Endothelial cell of umbilical vein (primary cell): ENCODE data around the gene NMBR. TPM values are rescaled to one million over a fixed set of nuclear protein-coding genes. Genes with fewer than 3 reads are reported as not detected.

ENCODE experiments used
- BruUV-seq: library from RNA; stranded (reverse); fragments of 400-500 nt; replicated peaks from 2 replicates; lab custom pipeline; 2021; lab: Mats Ljungman, UMichigan
- CTCF ChIA-PET: fragments of 300-600, 350-600 bp; sonication (Branson Sonifier 250); formaldehyde crosslinking; loops from one replicate; lab custom pipeline; 2021; ENCODE audit warnings: antibody characterized with exemption, inconsistent platforms; lab: Charles Lee
- POLR2A ChIA-PET: fragments of 300-600, 350-600 bp; sonication (Branson Sonifier 250); formaldehyde crosslinking; loops from one replicate; lab custom pipeline; 2021; ENCODE audit warnings: antibody characterized with exemption, inconsistent platforms; lab: Charles Lee
- DNase-seq: peaks from one replicate; pipeline ENCODE4 v3.0.0-alpha.2; 2011; ENCODE audit warnings: low read depth, low spot score
- FAIRE-seq: peaks from 2 replicates; lab custom pipeline; 2011; peaks lifted over from hg19 to GRCh38; lab: Jason Lieb, UNC
- H2AFZ ChIP-seq: 2 replicates; pipeline ENCODE4 v1.6.0; 2012; ENCODE audit warnings: low read depth, low read length, control low read depth, inconsistent platforms
- H3K27ac ChIP-seq: 2 replicates; pipeline ENCODE4 v1.5.1; 2011; ENCODE audit warnings: low read depth, mild to moderate bottlenecking, control low read depth, low read length, moderate library complexity; ENCODE audit not compliant: insufficient read depth
- H3K27me3 ChIP-seq, 2 experiments: 2 replicates each; pipeline versions ENCODE4 v1.6.0 to v1.6.1; 2011; ENCODE audit warnings: low read length in 2 of 2, mixed read lengths in 1 of 2; ENCODE audit not compliant: control insufficient read depth in 2 of 2, insufficient read depth in 2 of 2
- H3K36me3 ChIP-seq, 2 experiments: 2 replicates in 1 of 2; 3 replicates in 1 of 2; pipeline ENCODE4 v1.5.1; 2011; ENCODE audit warnings: low read length in 2 of 2, mild to moderate bottlenecking in 1 of 2, moderate library complexity in 1 of 2; ENCODE audit not compliant: control insufficient read depth in 2 of 2, insufficient read depth in 2 of 2; ENCODE audit errors: extremely low read depth in 1 of 2
- H3K4me1 ChIP-seq: 3 replicates; pipeline ENCODE4 v1.5.1; 2011; ENCODE audit warnings: mild to moderate bottlenecking, low read length; ENCODE audit not compliant: control insufficient read depth, insufficient read depth; ENCODE audit errors: extremely low read depth
- H3K4me2 ChIP-seq: 2 replicates; pipeline ENCODE4 v1.6.1; 2011; ENCODE audit warnings: low read length, control low read depth, mixed read lengths; ENCODE audit not compliant: insufficient read depth
- H3K4me3 ChIP-seq, 3 experiments: fragments of 200-600 bp in 1 of 3; sonication (generic), shearing (Covaris generic) in 1 of 3; replicated peaks in 1 of 3; 2 replicates each; pipeline ENCODE4 v1.5.1; 2011 to 2016; ENCODE audit warnings: control low read depth in 3 of 3, low read length in 3 of 3, mild to moderate bottlenecking in 2 of 3, inconsistent platforms in 1 of 3, low read depth in 1 of 3, moderate library complexity in 1 of 3; ENCODE audit not compliant: insufficient read depth in 1 of 3
- H3K79me2 ChIP-seq: 2 replicates; pipeline ENCODE4 v1.6.0; 2012; ENCODE audit warnings: low read length, inconsistent platforms; ENCODE audit not compliant: control insufficient read depth, insufficient read depth
- H3K9ac ChIP-seq: replicated peaks from 2 replicates; pipeline ENCODE3; 2011; ENCODE audit warnings: low read length, control low read depth; ENCODE audit not compliant: insufficient read depth; ENCODE audit errors: extremely low read depth
- H3K9me1 ChIP-seq: replicated peaks from 3 replicates; pipeline ENCODE4 v1.6.0; 2011; ENCODE audit warnings: mild to moderate bottlenecking, low read length; ENCODE audit not compliant: control insufficient read depth, insufficient read depth; ENCODE audit errors: extremely low read depth
- H3K9me3 ChIP-seq: replicated peaks from 2 replicates; pipeline ENCODE4 v1.5.1; 2012; ENCODE audit warnings: low read length, inconsistent platforms; ENCODE audit not compliant: control insufficient read depth, insufficient read depth
- H4K20me1 ChIP-seq: replicated peaks from 2 replicates; pipeline ENCODE3; 2011; ENCODE audit warnings: mild to moderate bottlenecking, low read length; ENCODE audit not compliant: control insufficient read depth, insufficient read depth; ENCODE audit errors: extremely low read depth
- CTCF ChIP-seq, 2 donors: IDR thresholded peaks; 1 replicate in 1 of 2; 2 replicates in 1 of 2; pipeline ENCODE4 v1.5.1; 2011; ENCODE audit warnings: low read length in 2 of 2, mild to moderate bottlenecking in 2 of 2, moderate library complexity in 2 of 2, control low read depth in 1 of 2, inconsistent platforms in 1 of 2, low read depth in 1 of 2; ENCODE audit not compliant: insufficient read depth in 1 of 2; ENCODE audit errors: extremely low read depth in 1 of 2
- EZH2 ChIP-seq: IDR thresholded peaks from 2 replicates; pipeline ENCODE4 v1.6.1; 2012; ENCODE audit warnings: borderline replicate concordance, low read depth, mild to moderate bottlenecking, moderate library complexity, low read length, inconsistent platforms; ENCODE audit not compliant: severe bottlenecking
- FOS ChIP-seq: IDR thresholded peaks from 2 replicates; pipeline ENCODE4 v1.6.1; 2011; ENCODE audit warnings: mild to moderate bottlenecking, low read length, moderate library complexity, borderline replicate concordance; ENCODE audit not compliant: insufficient read depth
- GATA2 ChIP-seq: IDR thresholded peaks from 2 replicates; pipeline ENCODE4 v1.7.0; 2011; ENCODE audit warnings: low read depth, mild to moderate bottlenecking, moderate library complexity, mixed read lengths, low read length; ENCODE audit not compliant: insufficient read length, insufficient read depth
- JUN ChIP-seq: IDR thresholded peaks from 2 replicates; pipeline ENCODE4 v1.6.1; 2011; ENCODE audit warnings: borderline replicate concordance, low read depth; ENCODE audit not compliant: insufficient read length, insufficient read depth
- MAX ChIP-seq: IDR thresholded peaks from 2 replicates; pipeline ENCODE4 v1.6.1; 2011; ENCODE audit not compliant: insufficient read depth, insufficient read length
- MYC ChIP-seq: IDR thresholded peaks from one replicate; pipeline ENCODE4 v1.6.1; 2011; ENCODE audit warnings: mild to moderate bottlenecking, low read depth, low read length
- POLR2A ChIP-seq: IDR thresholded peaks from 2 replicates; pipeline ENCODE4 v1.6.1; 2012; ENCODE audit warnings: low read depth, mild to moderate bottlenecking, control low read depth, low read length
- POLR2AphosphoS5 ChIP-seq: IDR thresholded peaks from 2 replicates; pipeline ENCODE4 v1.6.1; 2012; ENCODE audit warnings: low read depth, mild to moderate bottlenecking, control low read depth, low read length, moderate library complexity; ENCODE audit not compliant: insufficient read depth
- dilution Hi-C: fragments of 300-500 bp; cut with MboI; formaldehyde crosslinking; loops from one replicate; pipeline ENCODE4 v1.15.0; 2019; ENCODE audit warnings: low sequenced_read_pairs; ENCODE audit not compliant: extremely low pct_ligation_motif_present
- intact Hi-C: fragments of 100-400 bp; cut with micrococcal nuclease; formaldehyde crosslinking; loops from one replicate; pipeline ENCODE4 v1.10.0; 2022
- polyA plus RNA-seq, 4 experiments: library from polyadenylated mRNA; depleted of rRNA in 3 of 4; stranded (reverse) in 3 of 4; unstranded in 1 of 4; fragments of >200 nt; gene quantifications; 2 replicates each; pipeline versions ENCODE4 v1.2.1 to v1.2.3, GENCODE V29; 2011 to 2012; ENCODE audit warnings: missing spikeins in 1 of 4
- total RNA-seq: library from RNA; stranded (reverse); gene quantifications from 2 replicates; pipeline ENCODE4 v1.2.3, GENCODE V29; 2021

Gene NMBR
- total and polyA plus RNA-seq, 2 donors (not counting 3 experiments of a cell fraction or from before 2014, with no cell fraction given): not detected

GRCh38 chr6:142130814-142131213 lies 16.1 kb downstream of the NMBR start:
- intact Hi-C loops (no loop called here), dilution Hi-C loops (no loop called here)
- Histone ChIP-seq H2AFZ (no peak overlapping the region), H3K79me2 (no peaks in the 10 kb centered on the region), H3K9me1 (no peaks in the 10 kb centered on the region), H3K4me2 (no peak overlapping the region), H3K9me3 (no peaks in the 10 kb centered on the region), H3K27me3 (peaks cover 1 to 7% of the 10 kb centered on the region in 2 experiments), H3K4me3 (no peak overlapping the region), H3K4me1 (no peaks in the 10 kb centered on the region), H3K36me3 (no peaks in the 10 kb centered on the region), H3K9ac (no peak overlapping the region), H3K27ac (no peak overlapping the region), H4K20me1 (no peaks in the 10 kb centered on the region)
- DNase-seq: no peak
- POLR2A ChIA-PET: no interaction called here
- no peak for FAIRE-seq
- BruUV-seq: no TSS peak
- TF ChIP-seq FOS: no peak
- no peak for TF ChIP-seq EZH2
- no peak for TF ChIP-seq CTCF (IDR thresholded peaks at IDR 0.05; ENCODE audit: extremely low read depth in 1 of 2, insufficient read depth in 1 of 2, low read depth in 1 of 2, low read length in 2 of 2)
- TF ChIP-seq JUN: no peak
- no peak for TF ChIP-seq MAX
- no peak for TF ChIP-seq POLR2A
- TF ChIP-seq MYC: no peak
- TF ChIP-seq POLR2AphosphoS5: no peak
- TF ChIP-seq GATA2: no peak
- CTCF ChIA-PET: no interaction called here
